KOPT-K1 (cell line): ENCODE data around the gene CEP97.
"Not testable (repeated sequence)": the region's sequence is repeated elsewhere in the genome, so short reads cannot be mapped to it uniquely, and the experiment has no call there.

Experiments
- H3K27ac ChIP-seq: fragments of 200-600 bp; sonication (generic); 2 replicates; pipeline ENCODE4 v1.5.1; 2016; ENCODE audit warnings: antibody characterized with exemption, mild to moderate bottlenecking, low read depth, low read length; ENCODE audit not compliant: poor library complexity, severe bottlenecking
- H3K36me3 ChIP-seq: fragments of 200-600 bp; sonication (generic); 2 replicates; pipeline ENCODE4 v1.5.1; 2017; ENCODE audit warnings: antibody characterized with exemption, mild to moderate bottlenecking, low read length, moderate library complexity; ENCODE audit not compliant: insufficient read depth
- H3K9me3 ChIP-seq: fragments of 200-600 bp; sonication (generic); 2 replicates; pipeline ENCODE4 v1.5.1; 2017; ENCODE audit warnings: antibody characterized with exemption, low read length, mild to moderate bottlenecking; ENCODE audit not compliant: insufficient read depth, poor library complexity, severe bottlenecking

The CEP97 gene

DNA sequence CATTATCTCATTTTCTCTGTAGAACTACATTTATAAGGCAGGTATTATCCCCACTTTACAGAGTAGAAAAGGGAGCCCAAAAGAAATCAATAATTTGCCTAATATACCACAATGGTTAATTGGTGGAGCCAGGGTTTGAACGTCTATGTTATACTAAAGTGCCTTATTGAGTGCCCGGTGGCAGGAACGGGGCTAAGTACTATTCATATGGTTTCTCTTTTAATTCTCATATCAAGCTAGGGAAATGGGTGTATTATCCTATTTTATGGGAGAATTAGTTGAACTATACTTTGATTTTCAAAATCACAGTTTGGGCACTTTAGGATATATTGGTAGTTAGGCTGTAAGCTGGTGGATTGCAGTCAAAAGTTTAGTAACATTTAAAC, 1.5 kb downstream of the CEP97 start:
- H3K27ac ChIP-seq, result peak overlapping the region; percentile 86
- H3K36me3 ChIP-seq, result peaks cover 46% of the 10 kb centered on the region
- no peaks in the 10 kb centered on the region for H3K9me3 ChIP-seq

DNA sequence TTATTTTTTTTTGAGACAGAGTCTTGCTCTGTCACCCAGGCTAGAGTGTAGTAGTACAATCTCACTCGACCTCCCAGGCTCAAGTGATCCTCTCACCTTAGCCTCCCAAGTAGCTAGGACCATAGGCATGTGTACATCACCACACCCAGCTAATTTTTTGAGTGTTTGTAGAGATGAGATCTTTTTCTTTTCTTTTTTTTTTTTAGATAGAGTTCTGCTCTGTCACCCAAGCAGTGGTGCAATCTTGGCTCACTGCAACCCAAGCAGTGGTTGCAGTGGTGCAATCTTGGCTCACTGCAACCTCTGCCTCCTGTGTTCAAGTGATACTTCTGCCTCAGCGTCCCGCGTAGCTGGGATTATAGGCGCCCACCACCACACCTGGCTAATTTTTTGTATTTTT, 5.2 kb downstream of the CEP97 start:
- Histone ChIP-seq H3K27ac (no peak overlapping the region), H3K36me3 (peaks cover 80% of the 10 kb centered on the region), H3K9me3 (peaks cover 6% of the 10 kb centered on the region)

DNA sequence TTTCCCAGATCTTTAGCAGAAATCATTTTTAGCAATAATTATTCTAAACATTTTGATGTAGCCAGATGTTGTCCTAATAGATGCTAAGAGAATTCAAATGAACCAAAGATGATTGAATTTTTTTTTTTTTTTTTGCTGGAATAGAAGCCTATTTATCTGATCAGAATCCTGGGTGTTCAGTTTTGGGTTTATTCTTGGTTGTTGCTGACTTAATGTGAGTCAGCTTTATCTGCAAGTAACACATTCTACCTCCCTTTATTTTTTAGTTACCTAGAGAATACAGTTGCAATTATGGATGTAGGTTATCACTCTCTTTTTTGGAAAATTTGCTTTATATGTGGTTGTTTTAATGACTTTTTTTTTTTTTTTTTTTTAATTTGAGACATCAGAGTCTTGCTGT, 6.4 kb downstream of the CEP97 start:
- peaks cover 93% of the 10 kb centered on the region for H3K36me3 ChIP-seq

DNA sequence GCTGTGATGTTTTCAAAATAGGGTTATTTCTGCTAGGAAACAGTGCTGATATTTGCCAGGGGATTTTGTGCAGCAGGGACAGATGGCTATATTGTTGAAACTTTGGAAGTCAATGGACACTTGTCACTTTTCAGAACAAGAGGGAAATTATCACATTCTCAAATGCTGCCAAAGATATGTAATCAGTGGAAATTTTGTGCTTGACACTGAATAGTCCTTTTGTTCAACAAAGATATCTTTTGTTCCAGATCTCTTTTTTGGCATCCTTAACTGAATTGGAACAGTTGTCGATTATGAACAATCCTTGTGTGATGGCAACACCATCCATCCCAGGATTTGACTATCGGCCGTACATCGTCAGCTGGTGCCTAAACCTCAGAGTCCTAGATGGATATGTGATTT, 7.8 kb downstream of the CEP97 start:
- Histone ChIP-seq H3K9me3 (peaks cover 32% of the 10 kb centered on the region), H3K36me3 (peaks cover 97% of the 10 kb centered on the region), H3K27ac (no peak overlapping the region)

More for the DNA sequence above, 6.4 kb downstream of the CEP97 start:
- H3K27ac ChIP-seq, result no peak overlapping the region
- peaks cover 18% of the 10 kb centered on the region for H3K9me3 ChIP-seq

DNA sequence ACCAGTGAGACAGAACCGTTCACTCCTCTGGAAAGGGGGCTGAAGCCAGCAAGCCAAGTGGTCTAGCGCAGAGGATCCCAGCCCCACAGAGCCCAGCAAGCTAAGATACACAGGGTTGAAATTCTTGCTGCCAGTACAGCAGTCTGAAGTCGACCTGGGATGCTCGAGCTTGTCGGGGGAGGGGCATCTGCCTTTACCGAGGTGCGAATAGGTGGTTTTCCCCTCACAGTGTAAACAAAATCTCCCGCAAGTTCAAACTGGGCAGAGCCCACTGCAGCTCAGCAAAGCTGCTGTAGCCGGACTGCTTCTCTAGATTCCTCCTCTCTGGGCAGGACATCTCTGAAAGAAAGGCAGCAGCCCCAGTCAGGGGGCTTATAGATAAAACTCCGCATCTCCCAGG, 11.4 kb downstream of the CEP97 start:
- Histone ChIP-seq H3K36me3 (peaks cover 76% of the 10 kb centered on the region), H3K9me3 (peaks cover 35% of the 10 kb centered on the region)

DNA sequence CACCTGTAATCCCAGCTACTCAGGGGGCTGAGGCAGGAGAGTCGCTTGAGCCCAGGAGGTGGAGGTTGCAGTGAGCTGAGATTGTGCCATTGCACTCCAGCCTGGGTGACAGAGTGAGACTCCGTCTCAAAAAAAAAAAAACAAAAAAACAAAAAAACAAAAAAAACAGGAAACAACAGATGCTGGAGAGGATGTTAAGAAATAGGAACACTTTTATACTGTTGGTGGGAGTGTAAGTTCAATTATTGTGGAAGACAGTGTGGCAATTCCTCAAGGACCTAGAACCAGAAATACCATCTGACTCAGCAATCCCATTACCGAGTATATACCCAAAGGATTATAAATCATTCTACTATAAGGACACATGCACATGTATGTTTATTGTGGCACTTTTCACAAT, 17.5 kb downstream of the CEP97 start:
- H3K36me3 ChIP-seq, result peaks cover 41% of the 10 kb centered on the region
- peaks cover 14% of the 10 kb centered on the region for H3K9me3 ChIP-seq
- not testable (repeated sequence) for H3K27ac ChIP-seq

More for the DNA sequence above, 11.4 kb downstream of the CEP97 start:
- H3K27ac ChIP-seq, result no peak overlapping the region

DNA sequence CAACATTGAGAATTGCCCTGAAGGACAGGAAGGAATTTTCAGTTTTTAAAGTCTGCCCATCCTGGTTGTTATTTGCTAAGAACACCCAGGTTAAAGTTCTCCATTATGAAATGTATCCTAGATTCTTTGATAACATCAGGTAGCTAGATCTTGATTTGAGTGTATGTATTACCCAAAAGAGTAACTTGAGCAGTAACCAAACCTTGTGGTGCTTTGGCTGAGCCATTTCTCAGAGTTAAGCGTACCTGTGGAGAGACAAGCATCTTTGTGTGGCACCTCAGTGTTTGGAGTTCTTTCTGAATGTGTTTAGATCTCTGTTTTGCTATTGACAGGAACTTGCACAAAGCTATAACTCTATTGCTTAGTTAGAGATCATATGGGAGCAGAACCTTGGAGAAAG, 20.4 kb downstream of the CEP97 start:
- Histone ChIP-seq H3K27ac (no peak overlapping the region), H3K36me3 (peaks cover 27% of the 10 kb centered on the region), H3K9me3 (peaks cover 8% of the 10 kb centered on the region)

DNA sequence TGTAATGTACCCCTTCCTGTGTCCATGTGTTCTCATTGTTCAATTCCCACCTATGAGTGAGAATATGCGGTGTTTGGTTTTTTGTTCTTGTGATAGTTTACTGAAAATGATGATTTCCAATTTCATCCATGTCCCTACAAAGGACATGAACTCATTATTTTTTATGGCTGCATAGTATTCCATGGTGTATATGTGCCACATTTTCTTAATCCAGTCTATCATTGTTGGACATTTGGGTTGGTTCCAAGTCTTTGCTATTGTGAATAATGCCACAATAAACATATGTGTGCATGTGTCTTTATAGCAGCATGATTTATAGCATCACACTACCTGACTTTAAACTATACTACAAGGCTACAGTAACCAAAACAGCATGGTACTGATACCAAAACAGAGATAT, 21.5 kb downstream of the CEP97 start:
- not testable (repeated sequence) for H3K9me3 ChIP-seq, H3K27ac ChIP-seq
- peaks cover 27% of the 10 kb centered on the region for H3K36me3 ChIP-seq

DNA sequence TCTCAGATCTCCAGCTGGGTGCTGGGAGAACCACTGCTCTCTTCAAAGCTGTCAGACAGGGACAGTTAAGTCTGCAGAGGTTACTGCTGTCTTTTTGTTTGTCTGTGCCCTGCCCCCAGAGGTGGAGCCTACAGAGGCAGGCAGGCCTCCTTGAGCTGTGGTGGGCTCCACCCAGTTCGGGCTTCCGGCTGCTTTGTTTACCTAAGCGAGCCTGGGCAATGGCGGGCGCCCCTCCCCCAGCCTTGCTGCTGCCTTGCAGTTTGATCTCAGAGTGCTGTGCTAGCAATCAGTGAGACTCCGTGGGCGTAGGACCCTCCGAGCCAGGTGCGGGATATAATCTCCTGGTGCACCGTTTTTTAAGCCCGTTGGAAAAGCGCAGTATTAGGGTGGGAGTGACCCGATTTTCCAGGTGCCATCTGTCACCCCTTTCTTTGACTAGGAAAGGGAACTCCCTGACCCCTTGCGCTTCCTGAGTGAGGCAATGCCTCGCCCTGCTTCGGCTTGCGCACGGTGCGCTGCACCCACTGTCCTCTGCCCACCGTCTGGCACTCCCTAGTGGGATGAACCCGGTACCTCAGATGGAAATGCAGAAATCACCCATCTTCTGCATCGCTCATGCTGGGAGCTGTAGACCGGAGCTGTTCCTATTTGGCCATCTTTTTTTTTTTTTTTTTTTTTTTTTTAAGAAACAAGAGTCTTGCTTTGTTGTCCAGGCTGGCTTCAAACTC, 29.1 kb downstream of the CEP97 start:
- H3K9me3 ChIP-seq, result not testable (repeated sequence)
- H3K36me3 ChIP-seq, result peaks cover 42% of the 10 kb centered on the region
- peak overlapping the region; percentile 49 for H3K27ac ChIP-seq

DNA sequence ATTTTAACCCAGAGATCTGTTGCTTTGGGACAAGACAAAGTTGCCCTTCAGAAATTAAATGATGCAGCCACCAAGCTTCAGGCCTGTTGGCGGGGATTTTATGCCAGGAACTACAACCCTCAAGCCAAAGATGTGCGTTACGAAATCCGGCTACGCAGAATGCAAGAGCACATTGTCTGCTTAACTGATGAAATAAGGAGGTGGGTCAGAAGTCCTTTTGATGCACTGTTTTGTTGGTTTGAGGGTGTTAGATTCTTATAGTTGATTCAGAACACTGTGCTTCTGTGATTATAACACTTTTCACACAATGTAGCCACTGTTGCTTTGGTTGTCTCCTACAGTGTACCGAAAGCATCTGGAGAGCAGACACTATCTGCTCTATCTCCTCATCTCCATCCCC, 33.8 kb downstream of the CEP97 start:
- H3K27ac ChIP-seq, result no peak overlapping the region
- peaks cover 87% of the 10 kb centered on the region for H3K36me3 ChIP-seq
- H3K9me3 ChIP-seq, result no peaks in the 10 kb centered on the region

DNA sequence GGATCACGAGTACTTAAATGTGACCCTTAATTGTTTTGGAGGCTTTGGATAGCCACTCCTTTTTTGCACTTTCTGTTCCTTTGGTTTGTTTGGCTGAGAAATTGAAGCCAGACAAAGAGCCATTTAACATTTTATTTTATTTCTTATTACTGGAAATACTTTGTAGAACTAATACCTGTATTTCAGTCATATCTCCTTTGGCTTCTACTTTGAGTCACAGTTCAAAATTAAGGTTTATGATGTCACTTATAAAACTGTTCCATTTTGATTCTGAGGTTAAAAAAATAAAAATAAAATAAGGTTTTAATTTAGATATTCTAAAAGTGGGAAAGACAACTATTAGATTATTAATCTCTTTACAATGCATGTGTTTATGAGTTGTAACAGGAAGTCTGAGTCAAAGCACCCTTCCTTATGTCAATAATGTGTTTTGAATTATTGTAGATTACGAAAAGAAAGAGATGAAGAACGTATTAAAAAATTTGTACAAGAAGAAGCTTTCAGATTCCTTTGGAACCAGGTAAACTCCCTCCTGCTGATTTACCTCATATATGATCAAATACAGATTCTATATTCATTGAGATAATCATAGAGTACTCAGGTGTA, 37.7 kb downstream of the CEP97 start:
- H3K27ac ChIP-seq, result no peak overlapping the region
- H3K9me3 ChIP-seq, result no peaks in the 10 kb centered on the region
- H3K36me3 ChIP-seq, result peaks cover 95% of the 10 kb centered on the region

DNA sequence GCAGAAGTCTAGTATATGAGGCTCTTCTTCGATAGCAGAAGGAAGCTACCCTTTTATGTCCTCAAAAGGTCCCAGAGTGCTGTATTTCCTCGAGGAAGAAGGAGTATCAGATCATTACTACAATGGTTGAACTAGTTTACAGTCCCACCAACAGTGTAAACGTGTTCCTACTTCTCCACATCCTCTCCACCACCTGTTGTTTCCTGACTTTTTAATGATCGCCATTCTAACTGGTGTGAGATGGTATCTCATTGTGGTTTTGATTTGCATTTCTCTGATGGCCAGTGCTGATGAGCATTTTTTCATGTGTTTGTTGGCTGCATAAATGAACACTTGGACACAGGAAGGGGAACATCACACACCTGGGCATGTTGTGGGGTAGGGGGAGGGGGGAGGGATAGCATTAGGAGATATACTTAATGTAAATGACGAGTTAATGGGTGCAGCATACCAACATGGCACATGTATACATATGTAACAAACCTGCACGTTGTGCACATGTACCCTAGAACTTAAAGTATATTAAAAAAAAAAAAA, 53.4 kb downstream of the CEP97 start:
- H3K36me3 ChIP-seq, result not testable (repeated sequence)
- H3K27ac ChIP-seq, result peak overlapping the region; percentile 18

DNA sequence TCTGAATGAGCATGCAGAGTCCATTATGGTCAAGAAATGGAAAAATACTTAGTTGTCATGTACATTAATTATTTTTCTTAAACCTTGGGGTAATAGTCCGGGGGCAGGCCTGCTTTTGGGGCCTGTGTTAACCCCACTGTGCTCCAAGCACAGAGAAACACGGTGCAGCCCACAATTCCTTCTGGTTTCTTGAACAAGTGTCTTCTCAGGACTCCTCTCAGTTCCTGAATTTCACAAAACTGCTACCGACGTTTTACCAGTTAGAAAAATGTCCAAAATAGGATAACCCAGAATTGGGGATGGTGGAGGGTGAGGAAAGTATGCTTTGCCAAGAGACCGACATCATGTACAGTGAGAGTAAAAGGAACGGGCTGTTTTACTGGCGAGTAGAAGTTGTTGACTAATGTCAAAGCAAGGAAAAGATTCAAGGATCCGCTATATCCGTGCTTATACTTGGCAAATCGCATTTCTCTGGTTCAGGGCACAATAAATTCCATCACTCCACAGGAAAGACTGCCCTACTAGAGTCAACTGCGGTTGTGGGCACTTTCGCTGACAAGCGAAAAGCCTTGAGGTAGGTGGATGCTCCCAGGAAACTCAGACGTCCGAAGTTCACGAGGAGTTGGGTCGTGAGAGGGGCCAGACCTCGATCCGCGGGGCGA, 54.1 kb downstream of the CEP97 start:
- Histone ChIP-seq H3K27ac (peak overlapping the region; percentile 79), H3K36me3 (peaks cover 9% of the 10 kb centered on the region)

More for the DNA sequence above, 53.4 kb downstream of the CEP97 start:
- not testable (repeated sequence) for H3K9me3 ChIP-seq

DNA sequence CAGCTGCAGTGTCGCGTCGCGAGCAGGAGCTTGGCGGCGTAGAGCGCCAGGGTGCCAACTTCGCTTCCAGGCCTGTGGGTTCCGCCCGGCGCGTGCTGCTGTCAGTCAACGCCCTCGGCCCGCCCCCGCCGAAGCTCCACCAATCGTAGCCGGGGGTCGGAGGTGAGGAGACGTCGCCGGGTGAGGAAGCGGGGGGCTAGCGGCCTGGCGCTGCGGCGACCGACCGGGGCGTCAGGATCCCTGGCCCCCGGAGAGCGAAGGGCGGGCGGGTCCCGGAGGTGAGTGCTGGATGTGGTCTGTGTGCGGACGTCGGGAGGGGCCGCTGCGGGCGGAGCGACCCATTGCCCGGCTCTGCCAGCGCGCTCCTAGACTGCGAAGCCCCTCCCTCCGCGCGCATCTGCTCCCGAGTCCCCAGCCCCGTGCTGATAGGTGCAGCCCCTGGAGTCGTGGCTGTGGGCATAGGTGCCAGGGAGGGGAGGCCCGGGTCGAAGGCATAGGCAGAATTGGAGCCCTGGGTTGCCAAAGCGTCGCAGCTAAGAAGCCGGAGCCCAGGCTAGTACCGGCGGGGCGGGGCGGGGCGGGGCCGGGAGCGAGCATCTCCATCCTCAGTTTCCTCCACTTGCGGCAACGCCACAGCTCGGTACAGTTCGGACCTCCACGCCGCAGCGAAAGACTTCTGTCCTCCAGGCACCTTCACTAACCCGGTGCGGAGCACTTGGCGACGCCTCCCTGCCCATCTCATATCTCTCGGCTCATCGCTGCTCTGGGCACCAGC, 54.8 kb downstream of the CEP97 start, which contains the start of gene NXPE3:
TSS of gene NXPE3 (plus strand) at position 165 of the 775 bp plus-strand sequence. CDS start 6,386 bp downstream, outside the sequence.
- Histone ChIP-seq H3K36me3 (peaks cover 16% of the 10 kb centered on the region), H3K9me3 (no peaks in the 10 kb centered on the region), H3K27ac (peak within 1 kb of the TSS; percentile 79)

More for the DNA sequence above, 54.1 kb downstream of the CEP97 start:
- no peaks in the 10 kb centered on the region for H3K9me3 ChIP-seq
